OCI-LY3 (cell line): ENCODE data around the gene SNAP25.

Experiments
- H2AFZ ChIP-seq: fragments of 200-600, 300-600 bp; shearing (Covaris generic); 2 replicates; pipeline ENCODE4 v1.6.0; 2014; ENCODE audit warnings: antibody characterized with exemption, low read depth, low read length
- H3K27ac ChIP-seq: fragments of 200-600, 300-600 bp; sonication (generic); 2 replicates; pipeline ENCODE4 v1.5.1; 2014; ENCODE audit warnings: mild to moderate bottlenecking, low read length, moderate library complexity, mixed read lengths
- H3K27me3 ChIP-seq: fragments of 200-600, 300-600 bp; sonication (generic); 2 replicates; pipeline ENCODE4 v1.6.1; 2014; ENCODE audit warnings: low read depth, low read length, mixed read lengths
- H3K36me3 ChIP-seq: fragments of 200-600, 300-600 bp; sonication (generic); replicated peaks from 2 replicates; pipeline ENCODE3; 2014; ENCODE audit warnings: low read depth, low read length, mixed read lengths
- H3K4me1 ChIP-seq: fragments of 300-600, 200-600 bp; sonication (generic); 2 replicates; pipeline ENCODE4 v1.6.1; 2014; ENCODE audit warnings: low read length, mixed read lengths
- H3K4me2 ChIP-seq: fragments of 200-600, 300-600 bp; sonication (generic); 2 replicates; pipeline ENCODE4 v1.6.1; 2014; ENCODE audit warnings: low read length, mixed read lengths
- H3K4me3 ChIP-seq: fragments of 300-600, 200-600 bp; sonication (generic); 2 replicates; pipeline ENCODE4 v1.5.1; 2014; ENCODE audit warnings: antibody characterized with exemption, mild to moderate bottlenecking, low read length, moderate library complexity
- H3K79me2 ChIP-seq: fragments of 300-600, 200-600 bp; shearing (Covaris generic); 2 replicates; pipeline ENCODE4 v1.6.1; 2014; ENCODE audit warnings: mild to moderate bottlenecking, low read length, mixed read lengths
- H3K9ac ChIP-seq: fragments of 300-600, 200-600 bp; shearing (Covaris generic); 2 replicates; pipeline ENCODE4 v1.6.0; 2014; ENCODE audit warnings: mild to moderate bottlenecking, low read length, moderate library complexity
- H3K9me3 ChIP-seq: fragments of 200-600, 300-600 bp; shearing (Covaris generic); 2 replicates; pipeline ENCODE4 v1.6.1; 2014; ENCODE audit warnings: low read length, mixed read lengths; ENCODE audit not compliant: insufficient read depth
- H4K20me1 ChIP-seq: fragments of 200-600, 300-600 bp; sonication (generic); 2 replicates; pipeline ENCODE4 v1.6.1; 2016; ENCODE audit warnings: low read length, mixed read lengths; ENCODE audit not compliant: insufficient read depth
- EZH2phosphoT487 ChIP-seq: fragments of 200-600 bp; shearing (Covaris generic); IDR thresholded peaks from 2 replicates; pipeline ENCODE4 v1.6.1; 2018; ENCODE audit warnings: antibody characterized with exemption, mixed run types, low read depth
- TF ChIP-seq, protein P1 (sequence below): fragments of 200-600, 300-600 bp; sonication (generic); IDR thresholded peaks from 2 replicates; pipeline ENCODE4 v1.5.1; 2014; ENCODE audit warnings: antibody characterized with exemption, low read length, low read depth

Gene SNAP25

DNA sequence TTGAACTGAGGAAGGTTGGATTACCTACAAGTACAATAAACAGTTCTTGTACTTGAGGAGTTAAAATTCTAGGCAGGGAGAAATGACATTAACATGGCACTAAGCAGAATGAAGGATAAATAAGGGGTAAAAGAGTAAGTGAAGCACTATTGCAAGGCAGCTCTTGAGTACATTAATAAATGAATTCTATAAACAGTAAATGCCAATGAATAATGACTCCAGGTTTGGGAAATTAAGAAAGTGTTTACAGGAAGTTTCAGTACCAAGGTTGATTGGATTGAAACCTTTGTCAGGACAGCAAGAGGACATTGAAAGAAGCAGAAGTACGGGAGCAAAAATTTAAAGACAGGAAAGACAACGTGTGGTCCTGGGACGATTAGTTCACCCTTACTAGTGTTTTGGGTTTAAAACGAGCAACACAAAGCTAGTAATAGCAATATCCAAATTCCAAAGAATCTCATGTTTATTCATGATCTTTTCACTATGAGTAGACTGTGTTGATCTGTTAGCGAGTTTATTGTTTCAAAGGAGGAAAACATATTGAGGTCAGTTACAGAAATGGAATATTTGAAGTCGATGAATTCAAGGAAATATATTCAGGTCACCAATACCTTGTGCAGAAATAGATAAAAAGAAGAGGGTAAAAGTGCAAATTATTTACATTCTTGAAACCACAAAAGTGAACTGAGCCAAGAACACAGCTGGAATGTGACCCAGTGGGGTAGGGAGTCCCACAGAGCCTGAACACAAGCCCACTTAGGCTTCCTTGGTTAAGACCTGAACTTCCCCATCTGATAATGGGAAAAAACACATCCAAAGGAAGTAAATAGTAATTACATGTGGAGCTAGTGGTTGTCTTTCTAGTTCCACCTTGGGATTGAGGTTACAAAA, 134.5 kb downstream of the SNAP25 start:
- TF ChIP-seq, protein P1, sequence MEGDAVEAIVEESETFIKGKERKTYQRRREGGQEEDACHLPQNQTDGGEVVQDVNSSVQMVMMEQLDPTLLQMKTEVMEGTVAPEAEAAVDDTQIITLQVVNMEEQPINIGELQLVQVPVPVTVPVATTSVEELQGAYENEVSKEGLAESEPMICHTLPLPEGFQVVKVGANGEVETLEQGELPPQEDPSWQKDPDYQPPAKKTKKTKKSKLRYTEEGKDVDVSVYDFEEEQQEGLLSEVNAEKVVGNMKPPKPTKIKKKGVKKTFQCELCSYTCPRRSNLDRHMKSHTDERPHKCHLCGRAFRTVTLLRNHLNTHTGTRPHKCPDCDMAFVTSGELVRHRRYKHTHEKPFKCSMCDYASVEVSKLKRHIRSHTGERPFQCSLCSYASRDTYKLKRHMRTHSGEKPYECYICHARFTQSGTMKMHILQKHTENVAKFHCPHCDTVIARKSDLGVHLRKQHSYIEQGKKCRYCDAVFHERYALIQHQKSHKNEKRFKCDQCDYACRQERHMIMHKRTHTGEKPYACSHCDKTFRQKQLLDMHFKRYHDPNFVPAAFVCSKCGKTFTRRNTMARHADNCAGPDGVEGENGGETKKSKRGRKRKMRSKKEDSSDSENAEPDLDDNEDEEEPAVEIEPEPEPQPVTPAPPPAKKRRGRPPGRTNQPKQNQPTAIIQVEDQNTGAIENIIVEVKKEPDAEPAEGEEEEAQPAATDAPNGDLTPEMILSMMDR, result no peak
- TF ChIP-seq EZH2phosphoT487, result no peak
- no peak overlapping the region for H2AFZ ChIP-seq
- H3K9me3 ChIP-seq, result no peaks in the 10 kb centered on the region
- peaks cover 12% of the 10 kb centered on the region for H3K4me1 ChIP-seq
- no peak overlapping the region for H3K9ac ChIP-seq
- H3K79me2 ChIP-seq, result no peaks in the 10 kb centered on the region
- H3K4me2 ChIP-seq, result no peak overlapping the region
- H4K20me1 ChIP-seq, result no peaks in the 10 kb centered on the region
- H3K4me3 ChIP-seq, result no peak overlapping the region
- H3K27ac ChIP-seq, result no peak overlapping the region
- peaks cover 9% of the 10 kb centered on the region; the same call in 1 of the 2 replicates for H3K27me3 ChIP-seq
- H3K36me3 ChIP-seq, result no peaks in the 10 kb centered on the region

DNA sequence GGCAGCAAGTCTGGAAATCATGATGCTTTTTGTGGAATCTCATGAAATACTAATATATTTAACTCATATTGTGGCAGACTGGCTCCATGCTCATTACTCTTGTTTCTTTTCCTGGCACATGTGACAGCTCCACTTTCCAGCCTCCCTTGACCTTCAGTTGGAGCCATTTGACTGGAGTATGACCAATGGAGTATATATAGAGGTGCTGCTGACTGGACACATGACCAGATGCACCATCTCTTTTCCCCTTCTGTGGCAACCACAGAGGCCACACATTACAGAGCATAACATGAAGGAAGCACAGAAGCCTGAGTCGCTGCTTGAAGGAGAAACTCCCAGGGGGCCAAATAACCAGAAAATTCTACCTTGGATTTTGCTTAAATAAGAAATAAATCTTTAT, 138.0 kb downstream of the SNAP25 start:
- no peaks in the 10 kb centered on the region for H4K20me1 ChIP-seq
- H3K4me2 ChIP-seq, result no peak overlapping the region
- no peak overlapping the region for H2AFZ ChIP-seq
- H3K27me3 ChIP-seq, result peaks cover 21% of the 10 kb centered on the region
- H3K9me3 ChIP-seq, result no peaks in the 10 kb centered on the region
- H3K79me2 ChIP-seq, result no peaks in the 10 kb centered on the region
- H3K4me3 ChIP-seq, result no peak overlapping the region
- no peaks in the 10 kb centered on the region for H3K36me3 ChIP-seq
- no peak overlapping the region for H3K27ac ChIP-seq
- TF ChIP-seq EZH2phosphoT487, result no peak
- TF ChIP-seq, protein P1, result no peak
- H3K4me1 ChIP-seq, result no peaks in the 10 kb centered on the region
- H3K9ac ChIP-seq, result no peak overlapping the region
